Epithelial cell of esophagus (primary cell): Measurements from ENCODE around the gene ICAM3.
"Not testable (repeated sequence)": the region's sequence is repeated elsewhere in the genome, so short reads cannot be mapped to it uniquely, and the experiment has no call there.

ENCODE experiments used
- DNase-seq: peaks from one replicate; pipeline ENCODE4 v3.0.0; 2010; ENCODE audit warnings: low read depth
- H3K4me3 ChIP-seq: 2 replicates; pipeline ENCODE4 v1.5.1; 2011; ENCODE audit warnings: mild to moderate bottlenecking, low read length, control low read depth
- CTCF ChIP-seq: IDR thresholded peaks from 2 replicates; pipeline ENCODE4 v1.5.1; 2011; ENCODE audit warnings: low read depth, mild to moderate bottlenecking, low read length, control low read depth, inconsistent platforms; ENCODE audit not compliant: insufficient read depth; ENCODE audit errors: missing control alignments

Gene ICAM3

GRCh38 chr19:10374931-10375330 is 35.5 kb upstream of the ICAM3 start:
- DNase-seq: no peak
- no peak for TF ChIP-seq CTCF
- no peak overlapping the region for H3K4me3 ChIP-seq

GRCh38 chr19:10372690-10373089 is 33.3 kb upstream of the ICAM3 start:
- TF ChIP-seq CTCF: no peak
- H3K4me3 ChIP-seq: no peak overlapping the region
- DNase-seq: no peak

- no peak overlapping the region for H3K4me3 ChIP-seq
- no peak for DNase-seq
- no peak for TF ChIP-seq CTCF
These were observed 28.8 kb upstream of the ICAM3 start for GRCh38 chr19:10368101-10368803.

- not testable (repeated sequence) for DNase-seq, H3K4me3 ChIP-seq
These were observed 27.6 kb upstream of the ICAM3 start for GRCh38 chr19:10366950-10367512.

- no peak for DNase-seq
- H3K4me3 ChIP-seq: no peak overlapping the region
- TF ChIP-seq CTCF: no peak
These were observed 26.1 kb upstream of the ICAM3 start for GRCh38 chr19:10365518-10365917.

- H3K4me3 ChIP-seq: no peak overlapping the region
- DNase-seq: no peak
- TF ChIP-seq CTCF: no peak
These were observed 25.2 kb upstream of the ICAM3 start for GRCh38 chr19:10364644-10365043.

- peak; percentile 50 for DNase-seq
- TF ChIP-seq CTCF: no peak
These were observed 24.4 kb upstream of the ICAM3 start for GRCh38 chr19:10363789-10364281.

More at GRCh38 chr19:10363789-10364281, 24.4 kb upstream of the ICAM3 start:
- no peak overlapping the region for H3K4me3 ChIP-seq
